ENCODE data around the gene MAGOH.
A peak's percentile ranks its signal among the peaks of the same experiment; 100 is the strongest.
"Not testable (repeated sequence)": the region's sequence is repeated elsewhere in the genome, so short reads cannot be mapped to it uniquely, and the experiment has no call there.

MAGOH gene

DNA sequence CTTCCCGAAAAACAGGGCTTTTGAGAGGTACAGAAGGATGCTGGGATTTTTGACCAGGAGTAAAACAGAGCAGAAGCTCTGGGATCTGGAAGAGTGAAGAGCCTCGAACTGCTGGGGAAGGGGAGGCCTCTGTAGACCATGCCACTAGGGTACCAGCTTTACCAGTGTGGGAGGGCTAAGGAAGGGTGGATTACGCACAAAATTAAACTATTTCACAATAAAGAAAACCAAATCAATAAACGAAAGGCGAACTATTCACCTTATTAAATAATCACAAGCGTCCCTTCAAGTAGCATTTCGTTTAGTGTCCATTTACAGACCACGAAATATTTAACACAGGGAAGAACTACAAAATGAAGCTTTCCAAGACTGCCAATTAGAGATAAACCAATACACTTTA lies 18.6 kb downstream of the MAGOH start:
- no peak for DNase-seq

DNA sequence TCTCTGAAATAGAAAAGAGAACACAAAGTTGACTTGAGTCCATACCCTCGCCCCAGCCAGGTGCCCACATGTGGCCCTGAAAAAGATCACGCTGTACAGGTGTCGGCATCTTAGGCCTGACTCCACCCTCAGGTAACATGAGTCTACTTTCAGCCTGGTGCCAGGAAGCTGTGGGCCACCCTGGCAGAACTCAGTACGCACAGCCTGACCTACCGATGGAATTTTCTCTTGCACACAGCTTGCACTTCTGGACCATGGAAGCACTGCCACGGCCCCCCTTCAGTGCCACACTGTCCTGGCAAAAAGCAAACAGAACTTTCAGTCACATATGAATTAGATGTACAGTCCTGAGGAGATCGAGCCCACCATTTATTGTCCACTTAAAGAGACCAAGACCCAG lies 20.1 kb downstream of the MAGOH start:
- no peak for DNase-seq

DNA sequence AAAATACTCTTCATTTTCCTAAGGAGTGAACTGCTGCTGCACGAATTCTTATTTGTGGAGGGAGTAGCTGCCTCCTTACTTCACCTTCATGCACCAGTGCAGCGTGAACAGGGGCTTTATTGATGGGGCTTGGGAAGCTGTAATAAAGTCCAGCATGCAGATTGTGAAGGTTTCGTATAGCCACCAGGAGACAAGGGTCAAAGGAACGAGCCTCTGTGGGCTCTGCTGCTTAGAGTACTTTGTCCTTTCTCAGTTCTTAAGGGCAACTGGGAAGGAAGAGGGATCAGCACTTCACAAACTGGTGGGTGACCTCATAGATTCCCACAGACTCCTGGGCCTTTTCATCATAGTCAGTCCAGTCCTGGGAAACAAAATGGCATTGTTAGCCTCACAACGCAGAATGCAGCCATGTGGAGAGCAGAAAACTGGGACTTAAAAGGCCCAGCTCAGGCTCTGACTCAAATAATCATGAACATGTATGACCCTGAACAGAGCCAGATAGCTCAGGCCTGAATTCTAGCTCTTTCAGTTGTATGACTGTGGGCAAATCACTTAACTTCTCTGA lies 23.9 kb downstream of the MAGOH start:
- no peak for DNase-seq

DNA sequence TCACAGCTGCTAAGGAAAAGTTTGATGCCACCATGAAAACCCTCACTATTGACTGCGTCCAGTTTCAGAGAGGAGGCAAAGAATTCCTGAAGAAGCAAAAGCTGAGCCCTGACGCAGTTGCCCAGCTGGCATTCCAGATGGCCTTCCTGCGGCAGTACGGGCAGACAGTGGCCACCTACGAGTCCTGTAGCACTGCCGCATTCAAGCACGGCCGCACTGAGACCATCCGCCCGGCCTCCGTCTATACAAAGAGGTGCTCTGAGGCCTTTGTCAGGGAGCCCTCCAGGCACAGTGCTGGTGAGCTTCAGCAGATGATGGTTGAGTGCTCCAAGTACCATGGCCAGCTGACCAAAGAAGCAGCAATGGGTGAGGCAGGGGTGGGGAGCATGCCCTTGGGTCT lies 27.4 kb downstream of the MAGOH start:
- DNase-seq: no peak

DNA sequence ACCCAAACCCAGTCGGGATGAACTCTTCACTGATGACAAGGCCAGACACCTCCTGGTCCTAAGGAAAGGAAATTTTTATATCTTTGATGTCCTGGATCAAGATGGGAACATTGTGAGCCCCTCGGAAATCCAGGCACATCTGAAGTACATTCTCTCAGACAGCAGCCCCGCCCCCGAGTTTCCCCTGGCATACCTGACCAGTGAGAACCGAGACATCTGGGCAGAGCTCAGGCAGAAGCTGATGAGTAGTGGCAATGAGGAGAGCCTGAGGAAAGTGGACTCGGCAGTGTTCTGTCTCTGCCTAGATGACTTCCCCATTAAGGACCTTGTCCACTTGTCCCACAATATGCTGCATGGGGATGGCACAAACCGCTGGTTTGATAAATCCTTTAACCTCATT lies 28.0 kb downstream of the MAGOH start:
- DNase-seq: no peak

DNA sequence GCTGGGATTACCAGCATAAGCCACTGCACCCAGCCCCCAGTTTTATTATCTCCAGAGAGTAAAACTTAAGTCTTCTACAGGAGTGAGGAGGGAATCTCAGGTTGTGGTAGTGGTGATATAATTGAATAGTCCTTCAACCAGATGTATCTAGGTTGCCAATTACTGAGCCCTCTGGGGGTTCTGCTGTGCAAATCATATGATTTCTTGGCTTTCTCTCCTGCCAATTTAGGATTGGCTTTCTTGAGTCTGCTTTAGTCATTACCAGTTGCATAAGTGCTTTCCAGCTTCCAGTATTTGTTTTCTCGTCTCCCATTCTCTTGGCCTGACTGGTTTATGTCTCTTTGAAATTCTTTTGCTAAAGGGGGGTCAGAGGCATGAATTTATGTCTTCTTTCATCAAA lies 30.6 kb downstream of the MAGOH start:
- no peak for DNase-seq

DNA sequence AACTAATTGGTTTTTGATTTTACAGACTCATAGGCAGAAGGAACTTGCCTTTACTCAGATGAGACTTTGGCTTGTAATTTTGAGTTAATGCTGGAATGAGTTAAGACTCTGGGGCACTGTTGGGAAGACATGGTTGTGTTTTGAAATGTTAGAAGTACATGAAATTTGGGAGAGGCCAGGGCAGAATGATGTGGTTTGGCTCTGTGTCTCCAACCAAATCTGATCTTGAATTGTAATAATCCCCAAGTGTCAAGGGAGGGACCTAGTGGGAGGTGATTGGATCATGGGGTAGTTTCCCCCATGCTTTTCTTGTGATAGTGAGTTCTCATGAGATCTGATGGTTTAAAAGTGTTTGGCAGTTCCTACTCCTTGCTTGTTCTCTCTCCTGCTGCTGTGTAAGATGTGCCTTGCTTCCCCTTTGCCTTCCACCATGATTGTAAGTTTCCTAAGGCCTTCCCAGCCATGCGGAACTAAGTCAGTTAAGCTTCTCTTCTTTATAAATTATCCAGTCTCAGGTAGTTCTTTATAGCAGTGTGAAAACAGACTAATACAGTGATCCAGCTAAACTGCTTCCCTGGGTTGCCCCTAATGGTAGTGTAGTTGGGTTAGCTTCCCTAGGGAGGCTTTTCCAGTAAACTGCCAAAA lies 31.5 kb downstream of the MAGOH start:
- DNase-seq: no peak

DNA sequence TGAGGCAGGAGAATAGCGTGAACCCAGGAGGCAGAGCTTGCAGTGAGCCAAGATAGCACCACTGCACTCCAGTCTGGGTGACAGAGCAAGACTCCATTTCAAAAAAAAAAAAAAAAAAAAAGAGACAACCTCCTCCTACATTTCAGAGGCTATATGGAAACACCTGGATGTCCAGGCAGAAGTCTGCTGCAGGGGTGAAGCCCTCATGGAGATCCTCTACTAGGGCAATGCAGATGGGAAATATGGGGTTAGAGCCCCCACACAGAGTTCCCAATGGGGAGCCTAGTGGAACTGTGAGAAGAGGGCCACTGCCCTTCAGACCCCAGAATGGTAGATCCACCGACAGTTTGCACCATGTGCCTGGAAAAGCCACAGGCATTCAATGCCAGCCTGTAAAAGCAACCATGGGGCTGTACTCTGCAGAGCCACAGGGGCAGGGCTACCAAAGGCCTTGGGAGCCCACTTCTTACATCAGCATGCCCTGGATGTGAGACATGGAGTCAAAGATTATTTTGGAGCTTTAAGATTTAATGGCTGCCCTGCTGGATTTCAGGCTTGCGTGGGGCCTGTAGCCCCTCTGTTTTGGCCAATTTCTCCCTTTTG lies 32.1 kb downstream of the MAGOH start:
- not testable (repeated sequence) for DNase-seq

DNA sequence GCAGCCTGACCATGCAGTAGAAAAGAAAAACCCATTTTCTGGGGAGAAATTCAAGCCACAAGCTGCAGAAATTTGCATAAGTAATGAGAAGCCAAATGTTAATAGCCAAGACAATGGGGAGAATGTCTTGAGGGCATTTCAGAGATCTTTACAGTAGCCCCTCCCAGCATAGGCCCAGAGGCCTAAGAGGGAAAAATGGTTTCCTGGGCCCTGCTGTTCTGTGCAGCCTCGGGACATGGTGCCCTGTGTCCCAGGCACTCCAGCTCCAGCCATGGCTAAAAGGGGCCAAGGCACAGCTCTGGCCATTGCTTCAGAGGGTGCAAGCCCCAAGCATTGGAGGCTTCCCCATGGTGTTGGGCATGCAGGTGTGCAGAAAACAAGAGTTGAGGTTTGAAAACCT lies 32.8 kb downstream of the MAGOH start:
- DNase-seq: not testable (repeated sequence)

DNA sequence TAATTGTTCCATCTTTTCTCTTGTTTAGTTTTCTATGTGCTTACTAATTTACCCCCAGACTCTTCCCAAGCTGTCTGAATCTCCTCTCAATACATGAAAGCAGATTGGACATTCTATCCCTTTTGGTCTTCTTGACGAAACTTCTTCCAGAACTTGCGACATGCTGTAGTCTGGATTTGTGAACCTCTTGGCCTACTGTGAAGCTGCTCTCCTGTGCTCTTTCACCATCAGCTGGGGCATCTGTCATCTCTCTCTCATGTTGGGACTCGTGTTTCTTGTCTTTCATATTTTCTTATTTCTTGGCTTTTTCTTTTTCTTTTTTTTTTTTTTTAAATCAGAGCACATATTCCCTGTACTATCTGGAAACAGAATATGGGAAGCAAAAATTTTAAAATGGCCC lies 34.9 kb downstream of the MAGOH start:
- DNase-seq: no peak

DNA sequence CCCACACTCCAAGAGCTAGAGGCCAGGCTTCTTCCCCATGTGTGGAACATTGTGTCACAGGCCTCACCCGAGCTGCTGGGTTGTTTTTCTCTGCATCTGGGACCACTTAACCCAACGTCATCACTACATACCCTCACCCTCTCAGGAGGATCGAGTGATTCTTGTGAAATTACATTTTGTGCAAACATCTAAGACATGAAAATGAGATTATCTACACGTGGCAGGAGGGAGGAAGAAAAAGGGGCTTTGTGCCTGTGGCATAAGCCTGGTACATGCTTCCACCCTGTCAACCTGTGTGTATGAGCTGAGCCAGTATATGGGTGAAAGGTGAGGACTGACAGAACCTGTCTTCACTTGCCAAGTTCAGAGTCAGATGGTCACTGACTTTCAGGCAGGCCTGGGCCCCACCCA lies 40.1 kb downstream of the MAGOH start:
- no peak for DNase-seq

DNA sequence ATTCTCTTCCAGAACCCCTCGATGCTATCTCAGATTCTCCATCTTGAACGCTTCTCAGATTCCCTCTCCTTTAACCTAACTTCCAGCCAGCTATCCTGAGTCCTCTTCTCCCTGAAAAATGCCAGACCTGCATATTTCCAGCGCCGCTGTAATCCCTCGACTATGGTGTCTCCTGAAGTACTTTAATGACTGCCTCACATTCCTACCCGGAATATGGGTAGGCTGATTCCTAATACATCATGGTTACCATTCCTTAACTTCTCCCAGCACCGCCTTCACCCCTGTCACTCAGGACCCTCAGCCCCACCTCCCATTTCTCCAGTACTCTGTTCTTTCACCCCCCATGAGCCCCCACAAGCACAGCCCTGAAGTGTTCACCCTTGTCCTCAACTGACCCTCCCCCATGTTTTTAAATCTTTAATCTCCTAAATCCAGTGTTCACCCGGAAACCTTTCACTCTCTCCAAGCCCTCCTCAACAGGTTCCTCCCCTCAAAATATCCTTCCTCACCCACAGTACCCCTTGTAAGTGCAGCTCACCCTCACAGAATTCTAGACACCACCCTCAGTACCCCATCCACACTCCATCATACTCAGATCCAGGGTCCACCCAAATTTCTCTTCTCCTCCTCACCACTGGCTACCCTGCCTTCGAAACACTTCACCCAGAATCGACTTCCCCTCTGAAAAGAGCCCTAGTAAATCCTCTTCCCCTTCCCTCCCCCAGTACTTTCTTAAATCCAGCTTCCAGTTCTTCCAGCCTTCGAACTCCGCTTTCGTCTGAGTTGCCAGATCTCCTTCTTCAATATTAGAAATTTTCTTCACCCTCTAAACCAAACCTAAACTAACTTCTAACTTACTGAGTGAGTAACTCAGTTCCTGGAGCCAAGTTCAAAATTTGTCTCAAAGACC lies 40.8 kb downstream of the MAGOH start:
- DNase-seq: no peak

DNA sequence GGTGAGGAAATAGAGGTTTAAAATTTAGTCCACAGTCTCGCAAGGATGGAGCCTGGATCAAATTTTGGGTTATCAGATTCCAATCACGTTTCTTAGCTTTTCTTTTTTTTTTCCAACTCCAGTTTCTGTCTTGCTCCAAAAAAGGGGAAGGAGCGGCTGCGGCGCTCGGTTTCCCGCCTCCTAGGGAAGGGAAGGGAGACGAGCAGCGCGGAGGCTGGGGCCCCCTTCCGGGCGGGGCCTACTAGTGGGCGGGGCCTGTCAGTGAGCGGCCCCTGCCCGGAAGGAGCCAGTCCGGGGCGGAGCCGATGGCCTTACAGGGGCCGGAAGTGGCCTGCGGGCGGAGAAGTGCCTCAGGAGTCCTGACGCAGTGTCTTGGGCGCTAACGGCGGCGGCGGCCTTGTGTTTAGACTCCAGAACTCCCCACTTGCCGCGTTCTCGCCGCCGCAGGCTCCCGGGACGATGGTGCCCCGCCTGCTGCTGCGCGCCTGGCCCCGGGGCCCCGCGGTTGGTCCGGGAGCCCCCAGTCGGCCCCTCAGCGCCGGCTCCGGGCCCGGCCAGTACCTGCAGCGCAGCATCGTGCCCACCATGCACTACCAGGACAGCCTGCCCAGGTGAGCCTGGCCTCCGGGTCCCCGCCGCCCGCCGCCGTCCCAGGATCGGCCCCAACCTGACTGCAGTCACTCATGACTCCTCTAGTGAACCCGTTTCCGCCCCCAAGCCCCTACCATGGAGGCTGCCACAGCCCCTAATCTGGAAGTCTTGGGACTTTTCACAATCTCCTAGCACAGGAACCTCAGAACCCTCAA lies 41.6 kb downstream of the MAGOH start, which contains the start of gene CPT2:
Gene CPT2 (plus strand): TSS at position 340 of the 806 bp plus-strand sequence. CDS start 120 bp downstream, at position 460.
- peak; percentile 85 for DNase-seq

DNA sequence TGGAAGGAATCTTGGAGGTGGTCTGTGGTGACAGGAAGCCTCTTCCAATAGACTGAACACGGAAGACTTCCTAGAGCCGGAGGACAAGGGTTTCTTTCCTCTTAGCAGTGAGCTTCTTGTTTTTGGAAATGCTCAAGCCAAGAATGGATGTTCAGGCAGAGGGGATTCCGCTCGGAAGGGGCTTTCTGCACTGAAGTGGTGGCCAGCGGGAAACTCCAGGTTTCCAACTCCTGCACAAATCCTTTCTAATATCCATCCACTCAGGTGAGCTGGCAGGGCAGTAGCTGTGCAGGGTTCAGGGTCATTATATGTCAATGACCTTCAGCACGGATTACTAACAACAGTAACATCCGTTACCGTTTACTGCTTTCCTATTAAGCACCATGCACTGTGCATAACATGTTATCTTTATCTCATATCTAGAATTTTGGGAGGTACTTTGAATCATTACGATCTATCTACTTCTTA lies 42.3 kb downstream of the MAGOH start:
- no peak for DNase-seq

DNA sequence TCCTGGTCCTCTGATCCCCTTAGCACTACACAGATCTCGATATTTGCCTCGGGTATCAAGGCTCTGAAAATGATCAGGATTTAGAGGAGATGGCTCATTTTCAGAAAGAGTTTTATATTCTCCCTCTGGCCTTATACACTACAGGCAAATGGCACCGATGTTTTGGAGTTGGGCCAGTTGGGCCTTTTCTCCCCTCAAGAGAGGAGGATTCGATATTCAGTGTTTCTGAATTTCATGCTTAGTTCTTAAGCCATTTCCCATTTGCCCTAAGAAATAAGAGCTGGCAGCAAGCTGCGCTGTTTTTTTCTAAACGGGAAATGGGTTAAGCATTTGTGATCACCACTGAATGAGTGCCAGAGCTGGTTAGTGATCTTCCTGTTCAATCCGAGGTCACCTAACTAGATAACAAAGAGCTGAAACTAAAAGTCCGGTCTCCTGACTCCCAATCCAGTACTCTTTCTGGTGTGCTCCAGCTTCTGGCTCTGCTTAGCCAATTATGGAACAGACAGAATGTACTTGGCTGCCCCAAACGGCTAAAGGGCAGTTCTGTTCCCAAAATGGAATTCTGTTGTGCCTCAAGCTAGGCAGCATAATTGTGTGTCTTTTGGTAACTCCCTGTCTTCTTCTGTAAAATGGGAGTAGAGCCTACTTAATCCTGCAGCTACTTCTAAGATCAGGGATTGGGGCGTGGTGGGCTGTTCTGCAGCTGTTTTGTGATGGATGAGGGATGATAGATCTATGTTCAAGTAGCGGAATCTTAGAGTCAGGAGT lies 42.9 kb downstream of the MAGOH start:
- no peak for DNase-seq

DNA sequence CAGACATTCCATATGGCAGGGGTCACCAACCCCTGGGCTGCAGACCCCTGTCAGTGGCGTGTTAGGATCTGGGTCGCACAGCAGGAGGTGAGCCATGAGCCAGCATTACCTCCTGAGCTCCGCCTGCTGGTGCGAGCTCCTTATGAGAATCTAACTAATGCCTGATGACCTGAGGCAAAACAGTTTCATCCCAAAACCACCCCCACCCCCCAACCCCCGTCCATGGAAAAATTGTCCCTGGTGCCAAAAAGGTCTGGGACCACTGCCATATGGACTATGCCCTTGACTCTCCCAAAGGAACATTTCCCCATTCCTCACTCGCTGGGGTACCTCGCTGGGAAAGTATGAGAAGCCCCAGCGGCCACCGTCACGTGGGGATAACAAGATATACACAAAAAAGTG lies 48.1 kb downstream of the MAGOH start:
- DNase-seq: no peak

DNA sequence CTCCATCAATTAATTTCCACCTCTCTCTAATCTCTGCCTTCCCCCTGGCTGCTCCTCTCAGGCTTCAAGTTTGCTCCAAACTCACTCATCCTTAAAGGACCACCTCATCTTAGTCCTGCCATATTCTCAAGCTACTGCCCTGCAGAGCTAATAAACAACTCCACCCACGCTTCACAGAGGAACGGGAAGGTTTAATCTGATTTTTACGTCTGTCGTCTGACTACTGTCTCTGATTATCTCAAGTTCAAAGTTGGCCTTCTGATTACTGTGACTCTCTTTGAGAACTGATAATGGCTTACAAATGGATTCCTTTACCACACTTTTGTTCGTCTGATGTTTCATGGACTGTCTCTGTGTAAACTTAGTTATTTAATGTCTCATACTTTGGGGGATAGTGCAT lies 49.3 kb downstream of the MAGOH start:
- DNase-seq: no peak

DNA sequence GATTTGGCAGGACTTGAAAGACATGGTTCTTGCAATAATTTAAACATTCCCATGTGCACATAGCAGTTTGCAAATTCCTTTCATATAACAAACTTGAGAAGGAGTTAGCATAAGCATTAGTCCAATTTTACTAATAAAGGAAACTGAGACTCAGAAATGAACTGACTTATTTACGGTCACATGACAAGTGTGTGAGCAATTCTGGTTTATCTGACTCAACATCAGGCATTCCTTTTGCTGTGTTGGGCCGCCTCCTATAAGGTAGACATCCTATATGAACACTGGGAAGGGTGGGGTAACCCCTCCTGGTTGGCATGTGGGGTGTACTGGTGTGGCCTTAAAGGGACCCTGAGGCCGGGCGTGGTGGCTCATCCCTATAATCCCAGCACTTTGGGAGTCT lies 50.2 kb downstream of the MAGOH start:
- no peak for DNase-seq

DNA sequence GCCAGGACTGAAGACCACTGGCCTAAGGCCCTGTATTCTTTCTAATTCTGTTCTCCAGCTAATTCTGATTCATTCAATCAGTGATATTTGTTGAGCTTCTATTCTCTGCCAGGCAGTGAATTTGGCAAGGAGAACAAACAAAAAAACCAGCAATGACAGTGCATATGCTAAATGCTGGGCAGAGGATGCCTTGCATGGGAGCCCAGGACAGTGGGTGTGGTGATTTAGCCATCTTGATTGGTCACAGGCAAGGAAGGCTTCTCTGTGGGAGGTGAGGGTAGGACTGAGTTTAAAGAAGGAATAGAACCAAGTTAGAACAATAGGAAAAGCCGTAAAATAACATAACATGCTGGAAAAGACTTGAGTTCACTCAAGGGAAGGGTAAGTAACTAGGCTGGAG lies 50.9 kb downstream of the MAGOH start:
- DNase-seq: no peak

DNA sequence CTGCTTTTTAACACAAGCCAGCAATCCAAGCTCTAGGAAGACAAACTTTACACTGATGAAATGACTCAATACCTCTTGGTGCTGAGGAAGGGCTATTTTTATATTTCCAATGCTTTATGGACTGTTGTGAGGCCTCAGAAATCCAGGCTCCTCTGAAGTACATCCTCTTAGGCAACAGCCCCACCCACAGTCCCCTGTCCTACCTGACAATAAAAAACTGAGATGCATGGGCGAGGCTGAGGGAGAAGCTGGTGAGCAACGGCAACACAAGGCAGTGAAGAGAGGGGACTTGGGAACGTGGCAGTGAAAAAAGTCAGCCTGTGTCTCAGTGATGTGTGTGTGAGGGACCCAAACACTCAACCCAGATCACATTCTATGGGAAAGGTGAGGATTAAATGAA lies 51.8 kb downstream of the MAGOH start:
- DNase-seq: no peak

DNA sequence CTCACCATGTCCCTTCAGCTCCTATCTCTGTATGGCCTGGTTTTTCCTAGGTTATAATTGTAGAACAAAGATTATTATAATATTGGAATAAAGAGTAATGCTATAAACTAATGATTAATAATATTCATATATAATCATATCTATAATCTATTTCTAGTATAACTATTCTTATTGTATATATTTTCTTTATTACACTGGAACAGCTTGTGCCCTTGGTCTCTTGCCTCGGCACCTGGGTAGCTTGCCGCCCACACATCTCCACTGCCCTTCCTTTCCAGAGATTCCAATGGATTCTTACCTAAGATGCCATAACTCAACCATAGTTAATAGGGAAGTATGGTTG lies 52.4 kb downstream of the MAGOH start:
- not testable (repeated sequence) for DNase-seq
